Tibial nerve (tissue), 3 donors: ENCODE data around the gene CCL25.

Experiments
- POLR2A ChIP-seq, 2 donors: fragments of 450-650 bp; IDR thresholded peaks; one replicate each; pipeline ENCODE4 v1.6.1; 2017; ENCODE audit warnings: antibody characterized with exemption in 2 of 2, mild to moderate bottlenecking in 2 of 2, moderate library complexity in 2 of 2
- TF ChIP-seq, protein P1 (sequence below), 5 experiments: fragments of 200-600 bp in 3 of 5; fragments of 450-650 bp in 2 of 5; sonication (generic) in 3 of 5; IDR thresholded peaks; one replicate each; pipeline ENCODE4 v1.5.1; 2016 to 2019; ENCODE audit warnings: antibody characterized with exemption in 5 of 5, mild to moderate bottlenecking in 3 of 5, moderate library complexity in 2 of 5

DNA sequence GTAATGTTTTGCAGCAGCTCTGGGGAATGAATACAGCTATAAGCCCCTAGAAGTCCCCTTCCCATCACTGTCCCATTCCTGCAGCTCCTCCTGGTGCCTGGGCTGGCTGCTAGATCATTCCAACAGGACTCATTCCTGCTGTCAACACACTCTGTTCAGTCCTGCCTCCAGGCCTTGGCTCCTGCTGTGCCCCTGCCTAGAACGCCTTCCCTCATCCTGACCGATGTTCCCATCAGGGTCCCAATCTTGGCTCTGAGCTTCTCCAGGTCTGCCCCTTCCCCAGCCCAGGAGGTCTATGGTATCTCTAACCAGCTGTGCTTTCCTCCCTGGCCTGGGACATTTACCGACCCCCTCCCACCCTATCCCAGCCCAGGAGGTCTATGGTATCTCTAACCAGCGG, 48.8 kb downstream of the CCL25 start:
- TF ChIP-seq POLR2A (IDR thresholded peaks at IDR 0.05): no peak
- TF ChIP-seq, protein P1, sequence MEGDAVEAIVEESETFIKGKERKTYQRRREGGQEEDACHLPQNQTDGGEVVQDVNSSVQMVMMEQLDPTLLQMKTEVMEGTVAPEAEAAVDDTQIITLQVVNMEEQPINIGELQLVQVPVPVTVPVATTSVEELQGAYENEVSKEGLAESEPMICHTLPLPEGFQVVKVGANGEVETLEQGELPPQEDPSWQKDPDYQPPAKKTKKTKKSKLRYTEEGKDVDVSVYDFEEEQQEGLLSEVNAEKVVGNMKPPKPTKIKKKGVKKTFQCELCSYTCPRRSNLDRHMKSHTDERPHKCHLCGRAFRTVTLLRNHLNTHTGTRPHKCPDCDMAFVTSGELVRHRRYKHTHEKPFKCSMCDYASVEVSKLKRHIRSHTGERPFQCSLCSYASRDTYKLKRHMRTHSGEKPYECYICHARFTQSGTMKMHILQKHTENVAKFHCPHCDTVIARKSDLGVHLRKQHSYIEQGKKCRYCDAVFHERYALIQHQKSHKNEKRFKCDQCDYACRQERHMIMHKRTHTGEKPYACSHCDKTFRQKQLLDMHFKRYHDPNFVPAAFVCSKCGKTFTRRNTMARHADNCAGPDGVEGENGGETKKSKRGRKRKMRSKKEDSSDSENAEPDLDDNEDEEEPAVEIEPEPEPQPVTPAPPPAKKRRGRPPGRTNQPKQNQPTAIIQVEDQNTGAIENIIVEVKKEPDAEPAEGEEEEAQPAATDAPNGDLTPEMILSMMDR (IDR thresholded peaks at IDR 0.05): no peak
